RWPE2 (cell line): Measurements from ENCODE around the gene GSN.
"Not testable (repeated sequence)": the region's sequence is repeated elsewhere in the genome, so short reads cannot be mapped to it uniquely, and the experiment has no call there.

Source experiments
- ATAC-seq: fragments of 200-7000 bp; cut with Tn5 transposase; 3 replicates; pipeline ENCODE4 v1.9.1; 2021; ENCODE audit warnings: low read depth
- DNase-seq: peaks from one replicate; pipeline ENCODE4 v3.0.0-alpha.2; 2020; ENCODE audit warnings: low spot score
- H3K27ac ChIP-seq: fragments of 450-650 bp; 2 replicates; pipeline ENCODE4 v1.5.1; 2017; ENCODE audit warnings: mild to moderate bottlenecking; ENCODE audit not compliant: poor library complexity, severe bottlenecking
- H3K27me3 ChIP-seq: fragments of 250-450 bp; sonication (Bioruptor Pico); 2 replicates; pipeline ENCODE4 v1.5.1; 2021; ENCODE audit warnings: mild to moderate bottlenecking, moderate library complexity; ENCODE audit not compliant: insufficient read depth, poor library complexity, severe bottlenecking
- H3K36me3 ChIP-seq: fragments of 250-450 bp; sonication (Bioruptor Pico); 2 replicates; pipeline ENCODE4 v1.5.1; 2020; ENCODE audit warnings: low read depth, mild to moderate bottlenecking, moderate library complexity
- H3K4me1 ChIP-seq: fragments of 250-450 bp; sonication (Bioruptor Pico); 2 replicates; pipeline ENCODE4 v1.5.1; 2021; ENCODE audit warnings: mild to moderate bottlenecking, moderate library complexity; ENCODE audit not compliant: insufficient read depth, poor library complexity, severe bottlenecking
- H3K4me3 ChIP-seq: fragments of 250-450 bp; sonication (Bioruptor Pico); 2 replicates; pipeline ENCODE4 v1.5.1; 2021; ENCODE audit warnings: mild to moderate bottlenecking, moderate library complexity; ENCODE audit not compliant: severe bottlenecking
- H3K9me3 ChIP-seq: fragments of 250-450 bp; sonication (Bioruptor Pico); 2 replicates; pipeline ENCODE4 v1.5.1; 2021; ENCODE audit warnings: mild to moderate bottlenecking, moderate library complexity; ENCODE audit not compliant: severe bottlenecking
- CTCF ChIP-seq: fragments of 450-650 bp; IDR thresholded peaks from one replicate; pipeline ENCODE4 v1.5.1; 2017; ENCODE audit warnings: mild to moderate bottlenecking, moderate library complexity; ENCODE audit not compliant: poor library complexity, severe bottlenecking

The GSN gene

GRCh38 chr9:121286973-121287741, 19.2 kb downstream of the GSN start:
- peaks cover 50% of the 10 kb centered on the region for H3K4me1 ChIP-seq
- peak; percentile 75 for TF ChIP-seq CTCF
- ATAC-seq: peak; percentile 89

GRCh38 chr9:121288673-121289025, 20.7 kb downstream of the GSN start:
- Histone ChIP-seq H3K4me1 (peaks cover 42% of the 10 kb centered on the region), H3K9me3 (no peaks in the 10 kb centered on the region), H3K36me3 (peaks cover 4% of the 10 kb centered on the region; the same call in 1 of the 2 replicates), H3K27ac (peak overlapping the region; percentile 93), H3K27me3 (no peaks in the 10 kb centered on the region), H3K4me3 (no peak overlapping the region)
- DNase-seq (no peak), ATAC-seq (no peak)
- no peak for TF ChIP-seq CTCF

More at GRCh38 chr9:121286973-121287741, 19.2 kb downstream of the GSN start:
- Histone ChIP-seq H3K9me3 (no peaks in the 10 kb centered on the region), H3K27me3 (no peaks in the 10 kb centered on the region), H3K4me3 (no peak overlapping the region), H3K36me3 (peaks cover 9% of the 10 kb centered on the region; the same call in 1 of the 2 replicates), H3K27ac (peak overlapping the region; percentile 93)
- DNase-seq: peak; percentile 97

GRCh38 chr9:121289026-121289771, 21.2 kb downstream of the GSN start:
- no peak for TF ChIP-seq CTCF
- Histone ChIP-seq H3K27me3 (no peaks in the 10 kb centered on the region), H3K9me3 (no peaks in the 10 kb centered on the region), H3K27ac (peak overlapping the region; percentile 93), H3K4me3 (no peak overlapping the region), H3K4me1 (peaks cover 42% of the 10 kb centered on the region), H3K36me3 (peaks cover 4% of the 10 kb centered on the region; the same call in 1 of the 2 replicates)
- DNase-seq (no peak), ATAC-seq (peak; percentile 28; the same call in 2 of the 3 replicates)

GRCh38 chr9:121289772-121290370, 21.9 kb downstream of the GSN start:
- DNase-seq: no peak
- Histone ChIP-seq H3K9me3 (no peaks in the 10 kb centered on the region), H3K4me1 (peaks cover 42% of the 10 kb centered on the region), H3K27ac (peak overlapping the region; percentile 93), H3K36me3 (peaks cover 4% of the 10 kb centered on the region; the same call in 1 of the 2 replicates), H3K4me3 (no peak overlapping the region), H3K27me3 (no peaks in the 10 kb centered on the region)
- ATAC-seq: no peak
- no peak for TF ChIP-seq CTCF

- not testable (repeated sequence) for DNase-seq, H3K4me3 ChIP-seq, ATAC-seq, H3K36me3 ChIP-seq, H3K27me3 ChIP-seq, H3K27ac ChIP-seq, H3K9me3 ChIP-seq
- peaks cover 30% of the 10 kb centered on the region for H3K4me1 ChIP-seq
Observed at GRCh38 chr9:121291536-121291935, 23.6 kb downstream of the GSN start.
